NCI-H345 treated with DMSO at 0.1 percent for 48 hours (cell line): ENCODE results near the gene MYO1F.
"Not testable (repeated sequence)": the region's sequence is repeated elsewhere in the genome, so short reads cannot be mapped to it uniquely, and the experiment has no call there.

Experiments
- DNase-seq: peaks from one replicate; lab custom pipeline; 2025; ENCODE audit not compliant: unreplicated experiment; lab: John Stamatoyannopoulos, UW

MYO1F gene

GRCh38 chr19:8600816-8601215, 23.6 kb upstream of the MYO1F start:
- no peak for DNase-seq

GRCh38 chr19:8600064-8600463, 22.8 kb upstream of the MYO1F start:
- no peak for DNase-seq

GRCh38 chr19:8596168-8596567, 18.9 kb upstream of the MYO1F start:
- no peak for DNase-seq

GRCh38 chr19:8595651-8596050, 18.4 kb upstream of the MYO1F start:
- DNase-seq = no peak

- DNase-seq = no peak
These were observed 16.7 kb upstream of the MYO1F start for GRCh38 chr19:8593931-8594330.

GRCh38 chr19:8592231-8593009, 15.2 kb upstream of the MYO1F start:
- no peak for DNase-seq

- DNase-seq = no peak
These were observed 12.0 kb upstream of the MYO1F start for GRCh38 chr19:8589177-8589714.

GRCh38 chr19:8585894-8586750, 8.9 kb upstream of the MYO1F start:
- no peak for DNase-seq

GRCh38 chr19:8584965-8585893, 8.0 kb upstream of the MYO1F start:
- DNase-seq = no peak

GRCh38 chr19:8580710-8581281, 3.6 kb upstream of the MYO1F start:
- DNase-seq = no peak

- no peak for DNase-seq
These were observed 1.5 kb upstream of the MYO1F start for GRCh38 chr19:8578642-8579265.

- no peak for DNase-seq
These were observed 499 bp upstream of the MYO1F start for GRCh38 chr19:8577741-8578140.

GRCh38 chr19:8576273-8576993, 809 bp downstream of the MYO1F start:
- DNase-seq = no peak

GRCh38 chr19:8575467-8575997, 1.7 kb downstream of the MYO1F start:
- no peak for DNase-seq

GRCh38 chr19:8574619-8574922, 2.7 kb downstream of the MYO1F start:
- DNase-seq = not testable (repeated sequence)

- no peak for DNase-seq
These were observed 3.9 kb downstream of the MYO1F start for GRCh38 chr19:8573316-8573715.

- no peak for DNase-seq
These were observed 6.2 kb downstream of the MYO1F start for GRCh38 chr19:8571006-8571411.

GRCh38 chr19:8569066-8569771, 8.0 kb downstream of the MYO1F start:
- DNase-seq = no peak
